Measurements from ENCODE around the gene UGT1A9. TPM values are rescaled to one million over a fixed set of nuclear protein-coding genes. Genes with fewer than 3 reads are reported as not detected.
"Not testable (repeated sequence)": the region's sequence is repeated elsewhere in the genome, so short reads cannot be mapped to it uniquely, and the experiment has no call there.

Gene UGT1A9
- total RNA-seq (2014; rRNA removed; shearing (Covaris generic)), result 0.07 TPM in 1 of 2 replicates, not detected in the other

DNA sequence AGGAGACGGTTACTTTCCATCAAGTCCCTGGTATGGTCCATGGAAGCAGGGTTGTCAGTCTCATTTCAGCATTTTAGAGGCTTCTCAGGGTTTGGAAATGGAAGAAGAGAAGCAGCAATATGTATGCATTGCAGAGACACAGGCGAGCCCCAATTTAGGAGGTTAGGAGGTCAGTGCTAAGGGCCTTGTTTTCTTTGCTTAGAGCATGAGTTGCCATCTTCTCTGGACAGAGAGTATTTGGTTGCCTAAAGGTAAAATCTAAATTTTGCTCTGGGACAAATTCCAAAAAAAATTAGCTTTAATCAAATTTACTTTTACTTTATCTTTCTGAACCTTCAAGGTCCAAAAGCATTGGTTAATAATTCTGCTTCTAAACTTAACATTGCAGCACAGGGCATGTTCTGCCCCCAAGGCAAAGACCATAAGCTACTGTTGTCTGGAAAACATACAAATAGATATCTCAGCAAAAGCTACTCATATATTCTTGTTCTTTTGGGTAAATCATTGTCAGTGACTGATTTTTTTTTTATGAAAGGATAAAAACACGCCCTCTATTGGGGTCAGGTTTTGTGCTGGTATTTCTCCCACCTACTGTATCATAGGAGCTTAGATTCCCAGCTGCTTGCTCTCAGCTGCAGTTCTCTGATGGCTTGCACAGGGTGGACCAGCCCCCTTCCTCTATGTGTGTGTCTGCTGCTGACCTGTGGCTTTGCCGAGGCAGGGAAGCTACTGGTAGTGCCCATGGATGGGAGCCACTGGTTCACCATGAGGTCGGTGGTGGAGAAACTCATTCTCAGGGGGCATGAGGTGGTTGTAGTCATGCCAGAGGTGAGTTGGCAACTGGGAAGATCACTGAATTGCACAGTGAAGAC is at the start of gene UGT1A9:
TSS of gene UGT1A9 (plus strand) at position 609 of the 872 bp plus-strand sequence. CDS start at position 646, 37 bp downstream.
- no peak for DNase-seq (ENCODE audit: low read depth)

DNA sequence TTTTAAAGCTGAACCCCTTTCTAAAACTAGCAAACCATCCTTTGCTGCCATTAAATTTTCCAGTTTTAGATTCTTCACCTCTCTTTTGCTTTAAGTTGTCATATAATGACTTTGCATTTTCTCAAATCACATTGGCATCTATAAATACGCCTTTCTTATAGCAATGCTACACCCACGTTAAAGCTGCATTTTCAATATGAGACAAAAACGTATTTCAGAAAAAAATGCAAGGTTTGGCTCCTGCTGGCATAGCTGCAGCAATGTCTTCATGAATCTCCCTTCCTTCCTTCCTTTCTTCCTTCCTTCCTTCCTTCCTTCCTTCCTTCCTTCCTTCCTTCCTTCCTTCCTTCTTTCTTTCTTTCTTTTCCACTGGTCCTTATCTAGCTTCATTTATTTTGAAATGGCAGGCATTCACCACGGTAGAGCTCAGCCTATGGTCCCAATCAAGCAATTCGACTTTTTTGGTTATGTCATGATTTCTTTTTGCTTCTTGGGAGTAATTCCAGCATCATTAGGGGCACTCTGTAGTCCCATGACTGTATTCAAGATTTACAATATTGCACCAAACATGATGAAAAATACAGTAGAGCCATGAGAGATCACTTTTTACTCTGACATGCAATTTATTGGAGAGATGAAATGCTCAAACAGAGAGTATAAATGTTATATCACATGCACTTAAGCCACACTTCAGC is 44.2 kb upstream of the UGT1A9 start:
- DNase-seq (ENCODE audit: low read depth), result no peak

DNA sequence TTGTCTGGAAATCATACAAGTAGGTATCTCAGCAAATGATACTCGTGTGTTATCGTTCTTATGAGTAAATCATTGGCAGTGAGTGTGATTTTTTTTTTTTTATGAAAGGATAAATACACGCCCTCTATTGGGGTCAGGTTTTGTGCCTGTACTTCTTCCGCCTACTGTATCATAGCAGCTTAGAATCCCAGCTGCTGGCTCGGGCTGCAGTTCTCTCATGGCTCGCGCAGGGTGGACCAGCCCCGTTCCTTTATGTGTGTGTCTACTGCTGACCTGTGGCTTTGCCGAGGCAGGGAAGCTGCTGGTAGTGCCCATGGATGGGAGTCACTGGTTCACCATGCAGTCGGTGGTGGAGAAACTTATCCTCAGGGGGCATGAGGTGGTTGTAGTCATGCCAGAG is 35.4 kb upstream of the UGT1A9 start, which contains the start of gene UGT1A10:
TSS of gene UGT1A10 (plus strand) at position 143 of the 400 bp plus-strand sequence. CDS start at position 218, 75 bp downstream.
- not testable (repeated sequence) for DNase-seq (ENCODE audit: low read depth)

DNA sequence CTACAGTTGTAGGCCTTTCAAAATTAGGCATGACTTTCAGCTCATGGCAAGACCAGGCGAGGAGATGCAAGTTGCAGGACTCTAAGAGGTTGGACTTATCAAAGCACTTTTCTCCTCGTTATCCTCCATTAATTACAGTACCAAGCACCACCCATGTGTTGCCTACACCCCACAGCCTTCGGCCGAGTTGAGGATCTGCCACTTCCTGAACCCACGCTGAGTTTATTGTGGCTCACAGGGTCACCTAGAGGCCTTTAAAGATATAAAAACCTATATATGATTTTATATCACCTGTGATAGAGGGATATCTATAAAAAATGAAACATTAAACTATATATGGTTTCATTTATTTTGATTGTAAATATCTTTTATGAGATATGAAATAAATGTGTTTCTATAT is 32.9 kb upstream of the UGT1A9 start:
- DNase-seq (ENCODE audit: low read depth), result no peak

DNA sequence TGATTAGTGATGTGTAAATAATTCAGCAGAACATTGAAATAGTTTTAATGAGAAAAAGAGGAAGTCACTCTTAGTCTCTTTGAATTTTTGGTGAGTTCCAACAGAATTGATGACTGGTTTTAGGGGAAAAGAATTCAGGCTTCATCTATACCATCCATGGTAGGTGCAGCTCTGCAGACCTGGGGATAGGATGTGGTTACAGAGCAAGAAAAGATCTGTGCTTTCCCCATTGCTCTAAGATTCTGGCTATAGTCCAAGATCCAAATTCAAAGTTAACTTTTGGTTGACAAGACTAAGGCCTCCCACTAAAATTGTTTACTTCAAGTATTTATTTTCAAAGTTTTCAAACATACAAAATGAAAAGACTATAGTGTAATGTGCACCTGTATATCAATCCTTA is 31.8 kb upstream of the UGT1A9 start:
- DNase-seq (ENCODE audit: low read depth), result no peak

DNA sequence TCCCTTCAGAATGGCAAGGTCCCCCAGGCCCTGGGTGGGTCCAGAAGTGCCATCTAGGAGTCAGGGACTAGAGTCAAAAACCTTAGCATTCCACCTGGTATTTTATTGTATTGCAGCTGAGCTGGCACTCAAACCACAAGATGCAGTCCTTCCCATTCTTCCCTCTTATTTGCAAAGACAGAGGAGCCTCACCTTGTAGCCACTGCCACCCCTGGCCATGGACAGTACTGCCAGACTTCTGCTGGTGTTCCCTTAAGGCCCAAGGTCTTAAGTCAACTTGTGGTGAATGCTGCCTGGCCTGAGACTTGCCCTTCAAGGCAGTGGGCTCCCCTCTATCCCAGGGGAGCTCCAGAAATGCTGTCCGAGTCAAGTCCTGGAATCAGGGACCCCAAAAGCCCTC is 28.6 kb upstream of the UGT1A9 start:
- DNase-seq (ENCODE audit: low read depth), result peak; percentile 19

DNA sequence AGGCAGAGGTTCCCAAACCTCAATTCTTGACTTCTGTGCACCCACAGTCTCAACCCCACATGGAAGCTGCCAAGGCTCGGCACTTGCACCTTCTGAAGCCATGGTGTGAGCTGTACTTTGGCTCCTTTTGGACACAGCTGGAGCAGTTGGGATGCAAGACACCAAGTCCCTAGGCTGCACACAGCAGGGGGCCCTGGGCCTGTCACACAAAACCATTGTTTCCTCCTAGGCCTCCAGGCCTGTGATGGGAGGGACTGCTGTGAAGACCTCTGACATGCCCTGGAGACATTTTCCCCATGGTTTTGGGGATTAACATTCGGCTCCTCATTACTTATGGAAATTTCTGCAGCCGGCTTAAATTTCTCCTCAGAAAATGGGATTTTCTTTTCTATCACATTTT is 25.7 kb upstream of the UGT1A9 start:
- DNase-seq (ENCODE audit: low read depth), result not testable (repeated sequence)

DNA sequence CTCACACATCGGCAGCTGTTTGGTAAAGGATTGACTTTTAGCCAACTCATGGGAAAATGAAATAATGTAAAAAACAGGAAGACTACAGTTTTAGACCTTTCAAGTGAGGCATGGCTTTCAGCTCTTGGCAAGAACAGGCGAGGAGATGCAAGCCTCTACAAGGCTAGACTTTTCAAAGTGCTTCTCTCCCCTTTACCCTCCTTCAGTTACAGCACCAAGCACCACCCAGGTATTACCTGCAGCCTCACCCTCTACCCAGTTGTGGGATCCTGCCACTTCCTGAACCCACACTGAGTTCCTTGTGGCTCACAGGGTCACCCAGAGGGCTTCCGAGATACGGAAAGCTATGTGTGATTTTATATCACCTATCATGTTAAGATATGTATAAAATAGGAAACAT is 20.7 kb upstream of the UGT1A9 start:
- no peak for DNase-seq (ENCODE audit: low read depth)

DNA sequence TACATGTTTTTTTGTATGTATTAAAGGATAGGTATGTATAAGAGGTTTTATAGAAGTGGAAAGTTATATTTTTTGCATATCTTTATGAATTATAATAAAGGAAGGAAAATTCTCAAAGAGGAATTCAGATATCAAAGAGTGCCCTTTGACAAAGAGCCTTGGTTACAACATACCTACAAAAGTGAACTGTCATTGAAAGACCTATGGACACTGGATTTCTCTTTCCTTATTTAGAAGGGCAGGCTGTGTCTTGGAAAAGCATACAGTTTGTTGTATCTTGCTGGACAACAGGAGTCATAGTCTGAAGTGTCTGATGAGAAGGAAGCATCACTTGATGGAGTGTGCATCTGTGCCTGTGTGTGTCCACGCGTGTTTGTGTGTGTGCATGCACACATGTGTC is 20.3 kb upstream of the UGT1A9 start:
- DNase-seq (ENCODE audit: low read depth), result no peak

DNA sequence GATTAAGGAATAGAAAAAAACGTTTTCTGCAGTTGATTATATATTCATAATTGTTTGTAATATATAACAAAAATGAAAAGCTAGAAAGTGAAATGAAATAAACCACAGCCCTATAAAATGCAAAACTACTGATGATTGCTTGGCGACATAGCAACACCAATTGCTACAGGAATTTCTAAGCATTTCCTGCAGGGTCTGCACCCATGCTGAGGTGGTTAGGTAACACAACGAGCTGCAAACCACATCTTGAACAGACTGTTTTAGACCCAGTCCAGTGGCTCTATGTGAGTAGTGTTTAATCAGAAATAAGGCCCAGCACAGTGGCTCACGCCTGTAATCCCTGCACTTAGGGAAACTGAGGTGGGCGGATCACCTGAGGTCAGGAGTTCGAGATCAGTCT is 17.2 kb upstream of the UGT1A9 start:
- DNase-seq (ENCODE audit: low read depth), result no peak

DNA sequence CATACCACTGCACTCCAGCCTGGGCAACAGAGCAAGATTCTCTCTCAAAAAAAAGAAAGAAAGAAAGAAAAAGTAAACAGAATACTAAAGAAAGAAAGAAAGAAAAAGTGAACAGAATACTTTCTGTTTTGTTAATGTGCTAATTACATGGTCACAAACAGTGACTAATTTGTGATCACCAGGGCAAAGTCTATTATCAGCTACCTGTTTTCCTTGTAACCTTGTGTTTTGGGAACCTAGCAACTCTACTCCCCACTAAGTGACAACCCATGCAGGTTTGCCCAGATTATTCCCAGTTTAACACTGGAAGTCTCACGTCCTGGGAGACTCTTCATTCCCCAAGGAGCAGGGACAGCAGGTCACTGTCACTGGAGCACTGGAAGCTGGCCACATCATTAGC is 16.7 kb upstream of the UGT1A9 start:
- no peak for DNase-seq (ENCODE audit: low read depth)

DNA sequence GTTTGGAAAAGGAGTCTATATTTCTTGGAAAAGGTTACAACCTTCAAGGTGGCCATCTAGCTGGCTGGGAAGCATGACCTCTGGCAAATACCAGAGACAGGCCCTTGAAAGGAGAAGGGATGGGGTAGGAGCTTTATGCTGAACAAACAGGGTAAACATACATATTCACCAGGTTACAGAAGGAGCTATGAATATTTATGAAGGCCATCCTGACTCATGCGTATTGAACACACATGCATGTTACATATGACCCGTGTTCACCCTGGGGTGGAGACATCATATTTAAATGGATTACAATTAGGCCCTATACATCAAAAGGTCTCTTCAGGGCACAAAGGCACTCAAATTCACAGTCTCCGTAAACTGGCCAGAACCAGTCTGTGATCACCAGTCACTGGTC is 15.8 kb upstream of the UGT1A9 start:
- not testable (repeated sequence) for DNase-seq (ENCODE audit: low read depth)

DNA sequence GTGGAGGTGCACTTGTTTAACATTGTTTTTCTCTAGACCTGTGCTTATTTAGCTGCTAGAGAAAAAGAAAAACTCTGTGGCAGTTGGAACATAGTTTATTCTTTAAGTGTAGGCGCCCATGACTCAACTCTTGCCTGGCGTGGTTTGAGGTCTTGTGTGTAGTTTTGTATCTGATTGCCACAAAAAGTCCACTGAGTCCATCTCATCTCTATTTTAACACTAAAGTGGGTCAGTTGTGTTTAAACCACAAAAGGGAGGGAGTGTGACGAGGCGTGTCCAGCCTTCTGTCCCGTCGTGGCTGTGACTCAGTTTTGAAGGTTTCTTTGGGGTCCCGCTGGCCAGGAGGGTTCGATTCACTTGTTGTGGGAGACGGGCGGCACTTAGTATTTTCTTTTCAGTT is 15.3 kb upstream of the UGT1A9 start:
- no peak for DNase-seq (ENCODE audit: low read depth)

DNA sequence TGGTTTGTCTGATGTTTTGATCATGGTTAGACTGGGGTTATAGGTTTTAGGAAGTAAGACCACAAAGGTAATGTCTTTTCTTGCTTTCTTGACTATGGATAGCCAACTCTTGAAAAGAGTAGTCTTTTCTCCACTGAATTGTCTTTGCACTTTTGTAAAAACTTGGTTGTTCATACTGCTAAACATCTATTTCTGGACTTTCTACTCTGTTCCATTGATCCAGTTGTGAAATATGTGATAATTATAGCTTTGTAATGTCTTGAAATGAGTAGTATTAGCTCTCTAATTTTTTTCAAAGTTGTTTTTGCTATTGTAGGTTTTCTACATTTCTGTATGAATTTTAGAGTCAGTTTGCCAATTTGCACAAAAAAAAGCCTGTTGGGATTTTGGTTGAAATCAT is 13.1 kb upstream of the UGT1A9 start:
- DNase-seq (ENCODE audit: low read depth), result no peak

DNA sequence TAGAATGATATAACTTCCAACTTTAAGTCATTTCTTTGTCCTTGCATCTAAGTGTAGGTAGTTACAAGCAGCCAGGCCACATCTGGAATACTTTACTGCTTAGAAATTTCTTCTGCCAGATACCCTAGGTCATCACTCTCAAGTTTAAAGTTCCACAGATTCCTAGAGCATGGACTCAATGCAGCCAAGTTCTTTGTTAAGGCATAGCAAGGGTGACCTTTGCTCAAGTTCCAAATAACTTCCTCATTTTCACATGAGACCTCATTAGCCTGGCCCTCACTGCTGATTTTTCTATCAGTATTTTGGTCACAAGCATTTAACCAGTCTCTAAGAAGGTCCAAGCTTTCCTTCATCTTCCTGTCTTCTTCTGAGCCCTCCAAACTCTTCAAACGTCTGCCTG is 7.8 kb upstream of the UGT1A9 start:
- DNase-seq (ENCODE audit: low read depth), result no peak

DNA sequence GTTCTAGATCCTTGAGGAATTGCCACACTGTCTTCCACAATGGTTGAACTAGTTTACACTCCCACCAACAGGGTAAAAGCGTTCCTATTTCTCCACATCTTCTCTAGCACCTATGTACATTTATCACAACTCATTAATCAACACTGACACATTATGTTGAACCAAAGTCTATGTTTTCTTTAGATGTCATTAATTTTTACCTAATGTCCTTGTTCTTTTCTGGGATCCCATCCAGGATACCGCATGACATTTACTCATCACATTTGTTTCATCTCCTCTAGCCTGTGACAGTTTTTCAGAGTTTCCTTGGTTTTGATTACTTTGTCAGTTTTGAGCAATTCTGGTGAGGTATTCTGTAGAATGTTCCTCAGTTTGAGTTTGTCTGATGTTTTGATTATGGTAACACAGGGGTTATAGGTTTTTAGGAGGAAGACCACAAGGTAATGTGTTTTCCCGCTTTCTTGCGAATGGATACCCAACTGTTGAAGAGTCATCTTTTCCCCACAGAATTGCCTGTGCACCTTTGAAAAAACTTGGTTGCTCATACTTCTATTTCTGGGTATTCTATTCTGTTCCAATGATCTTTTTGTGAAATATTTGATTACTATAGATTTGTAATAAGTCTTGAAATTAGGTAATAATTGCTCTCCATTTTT is 3.0 kb upstream of the UGT1A9 start:
- DNase-seq (ENCODE audit: low read depth), result no peak

DNA sequence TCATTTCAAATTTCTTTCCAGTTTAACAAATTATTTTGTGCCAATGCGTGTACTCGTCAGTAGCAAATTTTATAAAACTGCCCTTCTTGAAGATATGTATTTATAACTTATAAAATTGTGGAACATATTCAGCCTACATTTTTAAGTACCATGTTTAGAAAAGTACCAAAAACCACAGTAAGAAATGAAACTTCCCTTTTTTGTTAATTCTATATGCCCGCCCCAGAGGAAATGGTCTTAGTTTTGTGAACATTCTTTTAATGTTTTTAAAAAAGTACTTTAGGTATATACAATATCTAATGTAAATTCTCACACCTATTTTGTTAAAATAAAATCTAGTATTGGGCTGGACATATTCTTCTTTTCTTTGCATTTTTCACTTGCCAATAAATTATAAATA is 1.2 kb downstream of the UGT1A9 start:
- DNase-seq (ENCODE audit: low read depth), result no peak

DNA sequence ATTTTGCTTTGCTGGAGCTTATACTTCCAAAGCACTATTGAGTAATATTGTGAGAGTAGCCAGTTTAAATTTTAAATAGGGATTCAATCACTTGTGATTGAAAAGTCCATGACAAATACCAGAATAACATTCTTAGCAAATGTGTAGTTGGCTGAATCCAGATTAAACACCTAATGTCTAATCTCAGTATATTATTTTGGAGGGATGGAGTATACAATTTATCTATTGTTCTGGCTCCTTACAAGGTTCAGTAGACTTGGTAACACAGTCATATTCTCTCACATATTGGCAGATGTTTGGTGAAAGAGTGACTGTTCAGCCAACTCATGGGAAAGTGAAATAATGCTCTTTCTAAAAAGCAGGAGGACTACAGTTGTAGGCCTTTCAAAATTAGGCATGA is 2.2 kb downstream of the UGT1A9 start:
- no peak for DNase-seq (ENCODE audit: low read depth)

DNA sequence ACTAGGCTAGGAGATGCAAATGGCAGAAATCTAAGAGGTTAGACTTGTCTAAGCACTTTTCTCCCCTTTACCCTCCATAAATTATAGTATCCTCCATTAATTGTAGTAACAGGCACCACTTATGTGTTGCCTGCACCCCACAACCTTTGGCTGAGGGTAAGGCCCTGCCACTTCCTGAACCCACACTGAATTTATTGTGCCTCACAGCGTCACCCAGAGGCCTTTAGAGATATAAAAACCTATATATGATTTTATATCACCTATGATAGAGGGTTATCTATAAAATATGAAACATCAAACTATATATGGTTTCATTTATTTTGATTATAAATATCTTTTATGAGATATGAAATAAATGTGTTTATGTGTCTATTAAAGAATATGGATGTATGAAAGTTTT is 2.6 kb downstream of the UGT1A9 start:
- DNase-seq (ENCODE audit: low read depth), result no peak

DNA sequence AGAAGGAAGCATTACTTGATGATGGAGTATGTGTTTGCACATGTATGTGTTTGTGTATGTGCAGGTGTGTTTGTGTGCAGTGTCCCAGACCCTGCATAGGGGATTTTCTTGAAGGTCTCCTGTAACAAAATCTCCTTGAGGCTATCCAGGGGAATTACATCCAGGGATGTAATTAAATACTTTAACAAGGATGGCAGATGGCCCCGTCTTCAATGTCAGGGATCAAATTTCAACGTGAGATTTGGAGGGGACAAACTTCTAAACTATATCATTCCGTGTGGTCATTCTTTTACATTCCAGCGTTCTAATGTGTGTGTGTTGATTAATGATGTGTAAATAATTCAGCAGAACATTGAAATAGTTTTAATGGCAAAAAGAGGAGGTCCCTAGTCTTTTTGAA is 3.3 kb downstream of the UGT1A9 start:
- DNase-seq (ENCODE audit: low read depth), result no peak

DNA sequence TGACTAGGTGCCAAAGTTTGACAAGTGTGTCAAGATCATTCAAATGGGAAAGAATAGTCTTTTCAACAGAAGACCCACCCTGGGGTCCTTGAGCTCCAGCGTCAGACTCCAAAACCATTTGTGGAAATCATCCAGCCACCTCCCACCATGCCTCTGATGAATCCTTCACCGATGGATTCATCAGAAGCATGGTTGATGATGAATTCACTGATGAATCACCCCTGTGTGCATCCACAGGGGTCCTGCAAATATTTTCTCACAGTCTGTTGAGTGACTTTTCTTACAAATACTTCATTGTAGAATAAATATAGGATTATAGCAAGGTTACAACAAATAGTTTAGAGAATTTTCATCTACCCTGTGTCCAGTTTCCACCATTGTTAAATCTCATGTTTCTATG is 4.3 kb downstream of the UGT1A9 start:
- DNase-seq (ENCODE audit: low read depth), result peak; percentile 26

DNA sequence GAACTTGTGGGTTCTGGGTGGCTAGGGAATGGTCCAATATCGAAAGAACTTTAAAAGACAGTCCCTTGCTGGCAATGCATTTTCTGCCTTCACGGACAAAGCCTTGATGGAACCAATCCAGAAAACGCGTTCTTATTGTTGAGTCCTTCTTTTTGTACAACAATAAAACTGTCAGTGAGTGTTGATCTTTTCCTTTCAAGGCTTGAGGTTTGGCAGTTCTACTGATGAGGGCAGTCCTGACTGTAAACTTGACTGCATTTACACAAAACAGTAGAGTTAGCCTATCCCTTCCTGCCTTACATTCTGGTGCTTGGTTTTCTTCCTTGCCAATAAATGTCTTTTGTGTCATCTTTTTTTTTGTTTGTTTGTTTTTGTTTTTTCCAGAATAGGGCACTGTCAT is 7.5 kb downstream of the UGT1A9 start:
- peak; percentile 51 for DNase-seq (ENCODE audit: low read depth)

Data from M059J (cell line).